ENCODE measurements around the gene ANKRD34A.

DNA sequence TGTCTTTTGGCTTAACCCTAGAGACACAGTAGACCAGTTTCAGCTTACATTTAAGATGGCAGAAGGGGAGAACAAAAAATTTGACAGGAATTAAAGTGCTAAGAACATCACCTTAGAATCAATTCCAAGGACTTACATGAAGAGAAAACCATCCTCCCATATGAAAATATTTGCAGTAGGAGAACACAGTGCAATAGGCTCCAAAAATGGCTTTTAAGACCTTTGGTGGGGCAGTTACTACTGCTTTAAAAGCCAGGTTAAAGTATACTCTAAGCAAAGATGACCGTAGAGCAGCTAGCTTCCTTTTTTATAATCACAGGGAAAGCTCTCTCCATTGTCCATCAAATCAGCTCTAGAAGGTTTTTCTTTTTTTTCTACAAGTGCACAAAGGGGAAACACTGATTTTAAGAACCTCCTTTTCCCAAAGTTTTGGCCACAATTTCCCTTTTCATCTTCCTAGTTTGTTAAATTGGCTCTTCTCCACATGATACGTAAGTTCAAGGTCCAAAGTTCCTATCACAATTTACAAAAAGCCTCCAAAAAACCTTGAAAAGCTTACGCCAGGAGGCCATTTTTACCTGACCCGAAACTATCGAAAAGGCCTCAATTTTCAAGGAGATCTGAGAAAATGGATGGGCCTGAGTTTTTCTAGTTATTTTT lies 28.7 kb upstream of the ANKRD34A start:
- no peak for TF ChIP-seq CTCF (IDR thresholded peaks at IDR 0.05)
- TF ChIP-seq POLR2A (IDR thresholded peaks at IDR 0.05) = no peak
